Neural progenitor cell (in vitro differentiated cells): ENCODE measurements around the gene ASB2.

Source experiments
- CTCF ChIP-seq: fragments of 200-600 bp; sonication (generic); IDR thresholded peaks from 2 replicates; pipeline ENCODE4 v1.5.1; 2017; ENCODE audit warnings: antibody characterized with exemption, mild to moderate bottlenecking
- EZH2 ChIP-seq: fragments of 200-600 bp; sonication (generic); IDR thresholded peaks from 2 replicates; pipeline ENCODE4 v1.6.1; 2017; ENCODE audit warnings: antibody characterized with exemption, mild to moderate bottlenecking, moderate library complexity
- EZH2phosphoT487 ChIP-seq: fragments of 200-600 bp; sonication (generic); IDR thresholded peaks from 2 replicates; pipeline ENCODE4 v1.6.1; 2017; ENCODE audit warnings: antibody characterized with exemption

GRCh38 chr14:94020267-94020666 is 43.9 kb upstream of the ASB2 start:
- TF ChIP-seq CTCF (no peak), EZH2 (no peak), EZH2phosphoT487 (no peak)
